Body of pancreas (tissue), 4 donors: Measurements from ENCODE around the gene PHACTR3. TPM values are rescaled to one million over a fixed set of nuclear protein-coding genes. Genes with fewer than 3 reads are reported as not detected.

Experiments
- ATAC-seq: fragments of 150-250 bp; one replicate; pipeline ENCODE4 v1.9.1; 2016
- DNase-seq, 4 donors: peaks; one replicate each; pipeline ENCODE4 v3.0.0-alpha.2; 2019
- H3K27ac ChIP-seq, 4 donors: fragments of 200-600 bp; sonication (generic); 1 replicate in 3 of 4; 2 replicates in 1 of 4; pipeline versions ENCODE4 v1.5.1 to v1.6.1; 2016 to 2019; ENCODE audit warnings: mild to moderate bottlenecking in 1 of 4, mixed read lengths in 1 of 4, moderate library complexity in 1 of 4
- H3K27me3 ChIP-seq, 2 donors: fragments of 200-600 bp; sonication (generic); one replicate each; pipeline ENCODE4 v1.6.0; 2016; ENCODE audit warnings: mild to moderate bottlenecking in 1 of 2
- H3K36me3 ChIP-seq, 2 donors: fragments of 200-600 bp; sonication (generic); replicated peaks in 1 of 2; 2 replicates each; pipeline ENCODE4 v1.5.1; 2016; ENCODE audit warnings: low read depth in 2 of 2; ENCODE audit not compliant: insufficient read depth in 1 of 2
- H3K4me1 ChIP-seq: fragments of 200-600 bp; sonication (generic); one replicate; pipeline ENCODE4 v1.6.0; 2016
- H3K4me3 ChIP-seq, 2 donors: fragments of 200-600 bp; sonication (generic); 1 replicate in 1 of 2; 2 replicates in 1 of 2; pipeline ENCODE4 v1.5.1; 2016 to 2019
- H3K9me3 ChIP-seq, 3 donors: fragments of 200-600 bp; sonication (generic); 1 replicate in 2 of 3; 2 replicates in 1 of 3; pipeline ENCODE4 v1.5.1; 2016
- POLR2A ChIP-seq, 3 donors: fragments of 450-650 bp; IDR thresholded peaks; one replicate each; pipeline ENCODE4 v1.6.1; 2016; ENCODE audit warnings: antibody characterized with exemption in 3 of 3, mild to moderate bottlenecking in 2 of 3
- WGBS, 2 donors: methylation state at CpG; one replicate each; pipeline ENCODE4 v1.1.5; 2017; 5-methylcytosine and 5-hydroxymethylcytosine counted together
- intact Hi-C: fragments of 100-400 bp; cut with DNase I; formaldehyde crosslinking; loops from one replicate; pipeline ENCODE4 v1.15.1; 2023
- total RNA-seq, 2 donors: library from RNA; depleted of rRNA; stranded (reverse); fragments of >200 nt; gene quantifications; one replicate each; pipeline ENCODE4 v1.1.0, GENCODE V29; 2016
- TF ChIP-seq, protein P1 (sequence below), 7 experiments: fragments of 450-650 bp in 4 of 7; fragments of 200-600 bp in 3 of 7; sonication (generic) in 3 of 7; IDR thresholded peaks; one replicate each; pipeline ENCODE4 v1.5.1; 2016 to 2019; ENCODE audit warnings: antibody characterized with exemption in 7 of 7

Gene PHACTR3
- total RNA-seq, 2 donors from 2014 or later, result 0.52 to 0.66 TPM

DNA sequence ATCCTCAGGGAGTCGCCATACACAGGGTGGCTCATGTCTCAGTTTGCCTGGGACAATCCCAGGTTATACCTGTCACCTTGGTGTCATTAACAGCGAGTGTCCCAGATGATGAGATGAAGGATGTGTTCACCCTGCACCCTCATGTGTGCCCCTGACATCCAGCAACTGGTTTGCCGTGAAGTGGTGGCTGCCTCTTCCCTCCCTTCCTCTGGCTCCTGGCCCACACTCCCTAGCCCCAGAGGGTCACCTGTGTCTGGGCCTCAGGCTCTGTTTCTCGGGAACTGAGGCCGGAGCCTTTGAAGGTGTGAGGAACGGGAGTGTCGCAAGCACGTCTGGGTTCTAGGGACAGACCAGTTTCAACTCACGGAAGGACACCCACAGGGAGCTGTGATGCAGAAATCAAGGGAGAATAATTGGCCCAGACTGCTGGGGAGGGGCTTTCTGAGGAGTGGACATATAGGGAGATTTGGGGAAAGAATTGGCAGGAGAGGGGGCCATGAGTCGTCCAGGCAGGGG is 35.8 kb upstream of the PHACTR3 start:
- DNase-seq, result no peak
- no peak for TF ChIP-seq POLR2A (IDR thresholded peaks at IDR 0.05)
- TF ChIP-seq, protein P1, sequence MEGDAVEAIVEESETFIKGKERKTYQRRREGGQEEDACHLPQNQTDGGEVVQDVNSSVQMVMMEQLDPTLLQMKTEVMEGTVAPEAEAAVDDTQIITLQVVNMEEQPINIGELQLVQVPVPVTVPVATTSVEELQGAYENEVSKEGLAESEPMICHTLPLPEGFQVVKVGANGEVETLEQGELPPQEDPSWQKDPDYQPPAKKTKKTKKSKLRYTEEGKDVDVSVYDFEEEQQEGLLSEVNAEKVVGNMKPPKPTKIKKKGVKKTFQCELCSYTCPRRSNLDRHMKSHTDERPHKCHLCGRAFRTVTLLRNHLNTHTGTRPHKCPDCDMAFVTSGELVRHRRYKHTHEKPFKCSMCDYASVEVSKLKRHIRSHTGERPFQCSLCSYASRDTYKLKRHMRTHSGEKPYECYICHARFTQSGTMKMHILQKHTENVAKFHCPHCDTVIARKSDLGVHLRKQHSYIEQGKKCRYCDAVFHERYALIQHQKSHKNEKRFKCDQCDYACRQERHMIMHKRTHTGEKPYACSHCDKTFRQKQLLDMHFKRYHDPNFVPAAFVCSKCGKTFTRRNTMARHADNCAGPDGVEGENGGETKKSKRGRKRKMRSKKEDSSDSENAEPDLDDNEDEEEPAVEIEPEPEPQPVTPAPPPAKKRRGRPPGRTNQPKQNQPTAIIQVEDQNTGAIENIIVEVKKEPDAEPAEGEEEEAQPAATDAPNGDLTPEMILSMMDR (IDR thresholded peaks at IDR 0.05), result no peak
- H3K27ac ChIP-seq, result no peak overlapping the region
- H3K4me3 ChIP-seq, result no peak overlapping the region
- no peaks in the 10 kb centered on the region for H3K36me3 ChIP-seq
- intact Hi-C loops, result no loop called here
- no peaks in the 10 kb centered on the region for H3K9me3 ChIP-seq
- peaks cover 5% of the 10 kb centered on the region for H3K4me1 ChIP-seq
- WGBS, 2 donors, result 50 to 62% methylated on average over 7 to 10 of the region's 10 CpGs
- H3K27me3 ChIP-seq, result peaks cover 0 to 3% of the 10 kb centered on the region in 2 donors
- no peak for ATAC-seq

DNA sequence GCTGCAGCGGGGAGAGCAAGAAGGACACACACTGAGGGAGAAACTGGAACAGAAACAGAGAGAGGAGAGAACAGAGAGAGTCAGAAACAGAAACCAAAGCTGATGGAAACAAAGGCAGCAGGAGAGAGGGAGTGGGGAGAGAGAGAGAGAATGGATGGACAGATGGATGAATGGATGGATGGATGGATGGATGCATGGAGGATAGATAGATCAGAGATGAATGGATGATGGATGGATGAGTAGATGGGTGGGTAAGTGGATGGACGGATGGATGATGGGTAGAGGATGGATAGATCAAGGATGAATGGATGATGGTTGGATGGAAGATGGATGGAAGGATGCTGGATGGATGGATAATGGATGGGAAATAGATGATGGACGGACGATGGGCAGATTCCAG is 35.0 kb upstream of the PHACTR3 start:
- intact Hi-C loops, result no loop called here
- H3K27ac ChIP-seq, result no peak overlapping the region
- no peak for ATAC-seq
- no peak for TF ChIP-seq POLR2A (IDR thresholded peaks at IDR 0.05)
- TF ChIP-seq, protein P1 (IDR thresholded peaks at IDR 0.05), result no peak
- peaks cover 0 to 3% of the 10 kb centered on the region in 2 donors for H3K27me3 ChIP-seq
- peaks cover 5% of the 10 kb centered on the region for H3K4me1 ChIP-seq
- H3K36me3 ChIP-seq, result no peaks in the 10 kb centered on the region
- H3K4me3 ChIP-seq, result no peak overlapping the region
- no peak for DNase-seq
- WGBS, 2 donors, result 47 to 50% methylated on average over 4 of the region's 4 CpGs
- no peaks in the 10 kb centered on the region for H3K9me3 ChIP-seq

DNA sequence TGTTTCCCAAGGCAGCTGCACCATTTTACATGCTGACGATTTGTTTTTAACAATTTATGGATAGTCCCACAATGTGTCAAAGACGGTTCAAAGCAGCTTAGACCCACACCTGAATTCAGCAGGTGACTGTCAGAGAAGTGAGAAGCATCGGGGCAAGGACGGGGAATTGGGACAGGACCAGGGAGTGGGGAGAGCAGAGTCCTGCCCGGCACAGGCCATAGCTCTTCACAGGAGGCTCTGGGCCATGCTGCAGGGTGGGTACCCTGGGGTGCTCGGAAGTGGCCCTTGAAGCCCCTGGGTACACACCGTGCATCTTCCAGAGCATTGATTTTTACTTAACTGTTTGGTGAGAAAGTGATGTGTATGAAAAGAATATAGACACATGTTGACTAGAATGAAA is 33.2 kb upstream of the PHACTR3 start:
- WGBS, 2 donors, result 36 to 40% methylated on average over 7 of the region's 7 CpGs

DNA sequence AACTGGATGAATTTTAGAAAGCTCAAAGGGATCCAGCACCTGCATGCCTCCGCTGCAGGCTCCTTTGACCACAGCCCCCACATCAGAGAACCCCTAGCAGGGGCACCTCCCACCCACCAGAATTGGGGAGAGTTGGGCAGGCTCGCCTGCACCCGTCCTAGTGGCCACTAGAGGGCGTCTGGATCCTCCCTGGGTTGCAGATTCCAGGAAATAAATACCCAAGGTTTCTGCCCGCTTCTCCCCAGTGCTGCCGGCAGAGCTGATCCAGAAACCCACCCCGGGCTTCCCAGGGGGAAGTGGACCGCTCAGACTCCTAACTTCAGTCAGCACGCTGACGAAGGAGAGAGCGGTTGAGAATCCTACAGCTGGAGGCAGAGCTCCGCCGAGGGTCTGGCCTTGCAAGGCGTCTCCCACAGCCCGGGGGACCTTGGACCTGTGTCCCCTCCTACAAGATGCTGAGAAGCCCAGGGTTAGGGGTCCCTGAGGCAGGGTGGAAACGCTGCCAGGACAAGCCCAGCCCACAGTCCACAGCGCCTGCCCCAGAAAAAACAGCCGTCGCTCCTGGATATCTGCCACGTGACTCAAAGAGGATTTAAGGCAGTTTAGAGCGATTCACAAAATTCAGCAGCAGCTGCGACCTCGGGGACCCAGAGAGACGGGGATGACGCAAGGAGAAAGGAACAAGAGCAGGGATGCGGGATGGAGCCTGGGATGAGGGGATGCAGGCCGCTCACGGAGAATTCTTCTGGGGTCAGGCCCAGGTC is 32.6 kb upstream of the PHACTR3 start:
- ATAC-seq (peak; percentile 69), DNase-seq (peak; percentile 59 to 65 (median 62))
- Histone ChIP-seq H3K36me3 (no peaks in the 10 kb centered on the region), H3K27ac (no peak overlapping the region), H3K4me3 (no peak overlapping the region), H3K9me3 (no peaks in the 10 kb centered on the region), H3K4me1 (peaks cover 5% of the 10 kb centered on the region), H3K27me3 (peaks cover 0 to 3% of the 10 kb centered on the region in 2 donors)
- TF ChIP-seq, protein P1 (IDR thresholded peaks at IDR 0.05), result peak; percentile 65 to 96 (median 78)
- no peak for TF ChIP-seq POLR2A (IDR thresholded peaks at IDR 0.05)
- intact Hi-C loops, result no loop called here
- 10 to 24% methylated on average over 16 to 28 of the region's 28 CpGs for WGBS, 2 donors

More for the DNA sequence above, 33.2 kb upstream of the PHACTR3 start:
- TF ChIP-seq, protein P1 (IDR thresholded peaks at IDR 0.05), result no peak
- no peak for TF ChIP-seq POLR2A (IDR thresholded peaks at IDR 0.05)
- DNase-seq, result no peak
- Histone ChIP-seq H3K9me3 (no peaks in the 10 kb centered on the region), H3K4me1 (peaks cover 5% of the 10 kb centered on the region), H3K36me3 (no peaks in the 10 kb centered on the region), H3K27ac (no peak overlapping the region), H3K27me3 (peaks cover 0 to 3% of the 10 kb centered on the region in 2 donors), H3K4me3 (no peak overlapping the region)
- intact Hi-C loops, result no loop called here
- no peak for ATAC-seq
